ENCODE data around the gene MTOR.

GRCh38 chr1:11116318-11116717, 146.0 kb downstream of the MTOR start:
- TF ChIP-seq EZH2 (IDR thresholded peaks at IDR 0.05; ENCODE audit: borderline replicate concordance) (no peak), CTCF (IDR thresholded peaks at IDR 0.05; ENCODE audit: poor library complexity) (no peak)
